ENCODE data around the gene SLC4A7.

DNA sequence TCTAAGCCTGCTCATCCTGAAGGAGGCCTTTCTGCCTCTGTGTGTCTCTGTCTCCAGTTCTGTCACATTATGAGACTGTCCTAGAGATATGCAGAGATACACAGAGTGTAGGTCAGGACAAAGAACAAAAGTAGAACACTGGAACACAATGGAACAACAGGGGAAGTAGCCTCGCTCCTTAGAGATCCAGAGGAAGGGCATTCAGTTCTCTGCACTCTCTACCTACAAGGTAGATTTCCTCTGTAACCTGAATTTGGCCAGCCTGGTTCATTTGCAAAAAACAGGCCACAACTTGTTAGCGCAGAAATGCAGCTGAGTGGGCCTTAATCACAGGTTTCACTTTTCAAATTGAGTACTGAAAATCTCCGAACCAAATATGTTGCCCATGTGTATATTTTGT is 134.4 kb downstream of the SLC4A7 start:
- TF ChIP-seq, protein P1, sequence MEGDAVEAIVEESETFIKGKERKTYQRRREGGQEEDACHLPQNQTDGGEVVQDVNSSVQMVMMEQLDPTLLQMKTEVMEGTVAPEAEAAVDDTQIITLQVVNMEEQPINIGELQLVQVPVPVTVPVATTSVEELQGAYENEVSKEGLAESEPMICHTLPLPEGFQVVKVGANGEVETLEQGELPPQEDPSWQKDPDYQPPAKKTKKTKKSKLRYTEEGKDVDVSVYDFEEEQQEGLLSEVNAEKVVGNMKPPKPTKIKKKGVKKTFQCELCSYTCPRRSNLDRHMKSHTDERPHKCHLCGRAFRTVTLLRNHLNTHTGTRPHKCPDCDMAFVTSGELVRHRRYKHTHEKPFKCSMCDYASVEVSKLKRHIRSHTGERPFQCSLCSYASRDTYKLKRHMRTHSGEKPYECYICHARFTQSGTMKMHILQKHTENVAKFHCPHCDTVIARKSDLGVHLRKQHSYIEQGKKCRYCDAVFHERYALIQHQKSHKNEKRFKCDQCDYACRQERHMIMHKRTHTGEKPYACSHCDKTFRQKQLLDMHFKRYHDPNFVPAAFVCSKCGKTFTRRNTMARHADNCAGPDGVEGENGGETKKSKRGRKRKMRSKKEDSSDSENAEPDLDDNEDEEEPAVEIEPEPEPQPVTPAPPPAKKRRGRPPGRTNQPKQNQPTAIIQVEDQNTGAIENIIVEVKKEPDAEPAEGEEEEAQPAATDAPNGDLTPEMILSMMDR (IDR thresholded peaks at IDR 0.05; ENCODE audit: insufficient read depth, low read length) = no peak
- no peak for TF ChIP-seq POLR2AphosphoS5 (IDR thresholded peaks at IDR 0.05; ENCODE audit: low read depth)
- TF ChIP-seq, protein P2, sequence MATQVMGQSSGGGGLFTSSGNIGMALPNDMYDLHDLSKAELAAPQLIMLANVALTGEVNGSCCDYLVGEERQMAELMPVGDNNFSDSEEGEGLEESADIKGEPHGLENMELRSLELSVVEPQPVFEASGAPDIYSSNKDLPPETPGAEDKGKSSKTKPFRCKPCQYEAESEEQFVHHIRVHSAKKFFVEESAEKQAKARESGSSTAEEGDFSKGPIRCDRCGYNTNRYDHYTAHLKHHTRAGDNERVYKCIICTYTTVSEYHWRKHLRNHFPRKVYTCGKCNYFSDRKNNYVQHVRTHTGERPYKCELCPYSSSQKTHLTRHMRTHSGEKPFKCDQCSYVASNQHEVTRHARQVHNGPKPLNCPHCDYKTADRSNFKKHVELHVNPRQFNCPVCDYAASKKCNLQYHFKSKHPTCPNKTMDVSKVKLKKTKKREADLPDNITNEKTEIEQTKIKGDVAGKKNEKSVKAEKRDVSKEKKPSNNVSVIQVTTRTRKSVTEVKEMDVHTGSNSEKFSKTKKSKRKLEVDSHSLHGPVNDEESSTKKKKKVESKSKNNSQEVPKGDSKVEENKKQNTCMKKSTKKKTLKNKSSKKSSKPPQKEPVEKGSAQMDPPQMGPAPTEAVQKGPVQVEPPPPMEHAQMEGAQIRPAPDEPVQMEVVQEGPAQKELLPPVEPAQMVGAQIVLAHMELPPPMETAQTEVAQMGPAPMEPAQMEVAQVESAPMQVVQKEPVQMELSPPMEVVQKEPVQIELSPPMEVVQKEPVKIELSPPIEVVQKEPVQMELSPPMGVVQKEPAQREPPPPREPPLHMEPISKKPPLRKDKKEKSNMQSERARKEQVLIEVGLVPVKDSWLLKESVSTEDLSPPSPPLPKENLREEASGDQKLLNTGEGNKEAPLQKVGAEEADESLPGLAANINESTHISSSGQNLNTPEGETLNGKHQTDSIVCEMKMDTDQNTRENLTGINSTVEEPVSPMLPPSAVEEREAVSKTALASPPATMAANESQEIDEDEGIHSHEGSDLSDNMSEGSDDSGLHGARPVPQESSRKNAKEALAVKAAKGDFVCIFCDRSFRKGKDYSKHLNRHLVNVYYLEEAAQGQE (IDR thresholded peaks at IDR 0.05; ENCODE audit: insufficient replicate concordance, low read depth) = no peak
- TF ChIP-seq GABPA (IDR thresholded peaks at IDR 0.05; ENCODE audit: low read depth) = no peak
- no peak for TF ChIP-seq SPI1 (IDR thresholded peaks at IDR 0.05; ENCODE audit: borderline replicate concordance, low read depth)

Data from HL-60 (cell line).